Fibroblast of the aortic adventitia (primary cell): Measurements from ENCODE around the gene PRR15L. TPM values are rescaled to one million over a fixed set of nuclear protein-coding genes. Genes with fewer than 3 reads are reported as not detected.

Source experiments
- DNase-seq: peaks from one replicate; pipeline ENCODE4 v3.0.0-alpha.2; 2010; ENCODE audit warnings: low read depth
- H3K4me3 ChIP-seq: 2 replicates; pipeline ENCODE4 v1.5.1; 2011; ENCODE audit warnings: low read depth, mild to moderate bottlenecking, control low read depth, low read length, moderate library complexity
- CTCF ChIP-seq: IDR thresholded peaks from 2 replicates; pipeline ENCODE4 v1.5.1; 2011; ENCODE audit warnings: mild to moderate bottlenecking, low read length, control low read depth, inconsistent platforms; ENCODE audit not compliant: insufficient read depth
- total RNA-seq: library from RNA; depleted of rRNA; stranded (reverse); fragments of >200 nt; gene quantifications from 2 replicates; pipeline ENCODE4 v1.2.3, GENCODE V29; 2012; ENCODE audit warnings: low replicate concordance

PRR15L gene
- total RNA-seq, 1 donor, result not detected

- no peak for DNase-seq
- TF ChIP-seq CTCF, result no peak
- peak overlapping the region; percentile 52 for H3K4me3 ChIP-seq
These were observed 12.4 kb upstream of the PRR15L start for GRCh38 chr17:47969930-47970724.

DNA sequence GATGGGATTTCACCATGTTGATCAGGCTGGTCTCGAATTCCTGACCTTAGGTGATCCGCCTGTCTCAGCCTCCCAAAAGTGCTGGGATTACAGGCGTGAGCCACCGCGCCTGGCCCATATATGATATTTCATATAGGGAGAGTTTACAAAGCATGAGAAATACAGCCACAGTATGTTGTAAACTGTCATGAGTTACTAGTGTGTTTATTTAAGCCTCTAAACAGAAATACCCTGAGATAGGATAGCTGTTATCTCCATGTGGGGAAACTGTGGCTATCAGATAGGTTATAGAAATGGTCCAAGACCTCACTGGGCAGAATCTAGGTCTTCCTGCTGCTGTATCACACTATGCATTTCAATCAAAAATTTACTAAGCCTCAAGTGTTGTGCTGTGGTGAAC, 11.2 kb upstream of the PRR15L start:
- no peak overlapping the region for H3K4me3 ChIP-seq
- DNase-seq, result no peak
- TF ChIP-seq CTCF, result no peak

DNA sequence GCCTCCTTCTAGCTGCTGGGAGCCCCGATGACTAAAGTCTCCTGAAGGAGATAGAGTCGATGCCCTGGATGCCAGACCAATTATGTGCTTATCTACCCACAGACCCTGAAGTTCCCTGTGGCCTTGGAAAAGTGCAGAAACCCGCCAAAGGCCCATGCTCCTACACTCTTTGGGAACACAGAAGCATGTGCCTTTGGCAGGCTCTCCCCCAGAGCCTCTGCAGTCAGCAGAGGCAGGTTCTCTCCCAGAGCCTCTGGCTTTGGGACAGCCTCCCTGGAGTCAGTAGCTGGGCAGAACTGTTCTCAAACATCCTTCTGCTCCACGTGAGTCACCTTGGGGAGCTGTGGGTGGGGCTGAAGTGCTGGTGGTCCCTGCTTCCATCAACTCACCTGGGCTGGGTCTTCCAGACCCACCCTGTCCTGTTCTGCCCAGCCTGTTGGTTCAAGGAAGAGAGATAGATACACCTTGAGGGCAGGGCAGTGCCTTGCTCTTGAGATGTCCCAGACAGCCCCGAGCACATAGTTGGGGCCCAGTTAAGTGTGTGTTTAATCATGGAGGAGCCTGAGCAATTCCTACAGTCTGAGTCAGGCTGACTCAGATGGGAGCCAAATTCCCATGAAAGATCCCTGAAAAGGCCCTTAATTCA, 10.0 kb upstream of the PRR15L start:
- peak; percentile 87 for DNase-seq
- no peak for TF ChIP-seq CTCF
- no peak overlapping the region for H3K4me3 ChIP-seq

DNA sequence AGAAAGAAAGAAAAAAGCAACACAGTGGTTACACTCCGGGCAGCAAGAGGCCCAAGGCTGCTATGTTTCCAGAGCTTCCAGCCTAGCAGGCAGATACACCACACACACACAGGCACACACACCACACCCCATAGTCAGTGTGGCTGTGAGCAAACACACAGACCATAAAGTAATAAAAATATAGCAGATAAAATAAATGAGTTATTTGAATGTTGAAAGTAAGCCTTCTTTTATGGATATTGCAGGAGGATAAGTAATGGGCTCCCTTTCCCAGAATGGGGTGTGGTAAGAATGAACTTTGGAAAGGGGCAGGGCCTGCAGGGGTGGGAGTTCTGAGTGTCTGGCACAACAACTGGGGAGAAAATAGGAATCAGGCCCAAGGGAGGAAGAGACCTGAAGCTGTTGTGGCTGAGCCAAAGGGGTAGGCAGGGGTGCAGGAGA, 8.4 kb upstream of the PRR15L start:
- peak; percentile 80 for DNase-seq
- no peak for TF ChIP-seq CTCF
- H3K4me3 ChIP-seq, result no peak overlapping the region

DNA sequence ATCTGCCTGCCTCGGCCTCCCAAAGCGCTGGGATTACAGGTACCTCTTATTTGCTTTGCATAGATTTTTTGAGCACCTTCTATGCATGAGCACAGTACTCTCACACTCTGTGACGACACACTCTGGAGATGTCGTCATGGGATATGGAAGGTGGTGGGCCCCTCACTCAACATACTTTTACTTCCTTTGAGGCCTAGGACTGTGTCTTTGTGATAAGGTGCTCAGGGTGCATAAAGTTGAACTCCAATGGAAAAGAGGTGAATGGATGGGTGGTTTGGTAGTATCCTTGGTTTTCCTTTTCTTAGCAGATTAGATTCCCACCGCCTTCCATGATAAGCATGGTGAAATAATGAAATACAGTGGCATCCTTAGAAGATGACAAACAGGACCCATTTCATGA, 7.2 kb upstream of the PRR15L start:
- no peak for TF ChIP-seq CTCF
- no peak overlapping the region for H3K4me3 ChIP-seq

DNA sequence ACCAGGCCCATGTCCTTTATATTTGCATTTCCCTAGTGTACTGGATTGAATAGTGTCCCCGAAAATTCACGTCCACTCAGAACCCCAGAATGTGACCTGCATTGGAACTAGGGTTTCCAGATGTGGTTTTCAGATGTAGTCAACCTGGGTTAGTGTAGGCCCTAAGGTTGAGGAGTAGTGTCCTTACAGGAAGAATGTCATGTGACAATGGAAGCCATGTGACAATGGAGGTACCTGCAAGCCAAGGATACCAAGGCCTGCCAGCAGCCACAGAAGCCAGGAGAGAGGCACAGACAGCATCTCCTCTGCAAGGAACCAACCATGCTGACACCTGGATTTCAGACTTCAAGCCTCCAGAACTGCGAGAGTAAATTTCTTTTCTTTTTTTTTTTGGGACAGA, 5.2 kb upstream of the PRR15L start:
- no peak for DNase-seq
- TF ChIP-seq CTCF, result no peak
- no peak overlapping the region for H3K4me3 ChIP-seq

More for the DNA sequence above, 7.2 kb upstream of the PRR15L start:
- no peak for DNase-seq
